VCaP (cell line): ENCODE results near the gene DEPDC4.

Experiments
- H3K27ac ChIP-seq: fragments of 450-650 bp; 2 replicates; pipeline ENCODE4 v1.5.1; 2017
- CTCF ChIP-seq: fragments of 450-650 bp; conservative IDR thresholded peaks from 2 replicates; pipeline ENCODE4 v1.5.1; 2017; ENCODE audit warnings: mild to moderate bottlenecking, moderate library complexity

Gene DEPDC4

GRCh38 chr12:100251917-100252316, 15.0 kb downstream of the DEPDC4 start:
- TF ChIP-seq CTCF: no peak
- peak overlapping the region; percentile 94 for H3K27ac ChIP-seq

GRCh38 chr12:100249941-100250340, 16.9 kb downstream of the DEPDC4 start:
- TF ChIP-seq CTCF: no peak
- H3K27ac ChIP-seq: peak overlapping the region; percentile 94; the same call in 1 of the 2 replicates

GRCh38 chr12:100248886-100249285, 18.0 kb downstream of the DEPDC4 start:
- TF ChIP-seq CTCF: no peak
- H3K27ac ChIP-seq: no peak overlapping the region

- TF ChIP-seq CTCF: no peak
- H3K27ac ChIP-seq: no peak overlapping the region
Measured at GRCh38 chr12:100247765-100248164, 19.1 kb downstream of the DEPDC4 start.

- no peak for TF ChIP-seq CTCF
- no peak overlapping the region for H3K27ac ChIP-seq
Measured at GRCh38 chr12:100243137-100243536, 23.7 kb downstream of the DEPDC4 start.

- TF ChIP-seq CTCF: no peak
- H3K27ac ChIP-seq: no peak overlapping the region
Measured at GRCh38 chr12:100239589-100239988, 27.3 kb downstream of the DEPDC4 start.

GRCh38 chr12:100238801-100239200, 28.1 kb downstream of the DEPDC4 start:
- no peak overlapping the region for H3K27ac ChIP-seq
- no peak for TF ChIP-seq CTCF
